Epithelial cell of esophagus (primary cell): Measurements from ENCODE around the gene PNMA6E.

ENCODE experiments used
- DNase-seq: peaks from one replicate; pipeline ENCODE4 v3.0.0; 2010; ENCODE audit warnings: low read depth
- H3K4me3 ChIP-seq: 2 replicates; pipeline ENCODE4 v1.5.1; 2011; ENCODE audit warnings: mild to moderate bottlenecking, low read length, control low read depth
- CTCF ChIP-seq: IDR thresholded peaks from 2 replicates; pipeline ENCODE4 v1.5.1; 2011; ENCODE audit warnings: low read depth, mild to moderate bottlenecking, low read length, control low read depth, inconsistent platforms; ENCODE audit not compliant: insufficient read depth; ENCODE audit errors: missing control alignments

Gene PNMA6E

GRCh38 chrX:153381684-153382532 lies 19.2 kb downstream of the PNMA6E start:
- no peak for DNase-seq
- no peak overlapping the region for H3K4me3 ChIP-seq

GRCh38 chrX:153380691-153381090 lies 20.5 kb downstream of the PNMA6E start:
- no peak for TF ChIP-seq CTCF
- no peak overlapping the region for H3K4me3 ChIP-seq
- DNase-seq: no peak

More at GRCh38 chrX:153381684-153382532, 19.2 kb downstream of the PNMA6E start:
- TF ChIP-seq CTCF: no peak

GRCh38 chrX:153379971-153380581 lies 21.1 kb downstream of the PNMA6E start:
- H3K4me3 ChIP-seq: no peak overlapping the region
- DNase-seq: no peak
- no peak for TF ChIP-seq CTCF

GRCh38 chrX:153379508-153379907 lies 21.6 kb downstream of the PNMA6E start:
- H3K4me3 ChIP-seq: no peak overlapping the region
- DNase-seq: no peak
- no peak for TF ChIP-seq CTCF

- TF ChIP-seq CTCF: no peak
- no peak overlapping the region for H3K4me3 ChIP-seq
- DNase-seq: no peak
Measured at GRCh38 chrX:153378607-153379006, 22.5 kb downstream of the PNMA6E start.

GRCh38 chrX:153377727-153378126 lies 23.4 kb downstream of the PNMA6E start:
- H3K4me3 ChIP-seq: no peak overlapping the region
- no peak for TF ChIP-seq CTCF
- no peak for DNase-seq
